ENCODE data around the gene RANBP17.

Gene RANBP17

DNA sequence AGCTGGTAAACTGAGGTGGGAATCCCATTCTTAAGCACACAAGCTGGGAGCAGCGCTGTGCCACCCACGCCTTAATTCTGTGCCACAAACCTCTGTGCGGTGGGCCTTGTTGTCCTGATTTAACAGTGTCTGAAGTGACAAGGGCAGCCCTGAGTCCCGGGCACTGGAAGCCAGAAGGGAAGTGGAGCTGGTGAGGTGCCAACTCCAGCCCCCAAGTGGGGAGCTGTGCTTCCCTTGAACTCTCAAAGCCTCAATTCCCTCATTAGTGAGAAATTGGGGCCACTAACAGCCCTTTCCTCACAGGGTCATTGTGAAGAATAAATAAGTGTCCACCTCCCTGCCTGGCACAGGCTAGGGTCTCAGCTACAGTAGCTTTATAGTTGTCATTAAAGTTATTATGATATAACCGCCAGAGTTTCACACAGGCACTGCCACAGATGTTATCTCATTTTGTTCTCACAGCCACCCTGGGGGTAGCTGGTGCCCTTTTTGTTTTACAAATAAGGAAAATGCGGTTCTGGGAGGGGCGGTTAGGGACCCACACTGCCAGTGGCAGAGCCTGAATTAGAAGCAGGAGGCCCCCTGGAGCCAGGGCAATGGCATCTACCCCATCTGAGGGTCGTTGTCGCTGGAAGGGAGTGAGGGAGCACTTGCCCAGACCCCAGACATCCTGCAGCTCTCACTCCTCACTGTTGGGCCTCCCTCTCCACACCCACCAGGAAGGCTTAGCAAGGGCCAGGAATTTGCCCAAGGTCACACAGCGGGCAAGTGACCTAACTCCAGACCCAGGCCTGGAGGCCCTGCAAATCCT, 445.2 kb downstream of the RANBP17 start:
- no peak for DNase-seq

DNA sequence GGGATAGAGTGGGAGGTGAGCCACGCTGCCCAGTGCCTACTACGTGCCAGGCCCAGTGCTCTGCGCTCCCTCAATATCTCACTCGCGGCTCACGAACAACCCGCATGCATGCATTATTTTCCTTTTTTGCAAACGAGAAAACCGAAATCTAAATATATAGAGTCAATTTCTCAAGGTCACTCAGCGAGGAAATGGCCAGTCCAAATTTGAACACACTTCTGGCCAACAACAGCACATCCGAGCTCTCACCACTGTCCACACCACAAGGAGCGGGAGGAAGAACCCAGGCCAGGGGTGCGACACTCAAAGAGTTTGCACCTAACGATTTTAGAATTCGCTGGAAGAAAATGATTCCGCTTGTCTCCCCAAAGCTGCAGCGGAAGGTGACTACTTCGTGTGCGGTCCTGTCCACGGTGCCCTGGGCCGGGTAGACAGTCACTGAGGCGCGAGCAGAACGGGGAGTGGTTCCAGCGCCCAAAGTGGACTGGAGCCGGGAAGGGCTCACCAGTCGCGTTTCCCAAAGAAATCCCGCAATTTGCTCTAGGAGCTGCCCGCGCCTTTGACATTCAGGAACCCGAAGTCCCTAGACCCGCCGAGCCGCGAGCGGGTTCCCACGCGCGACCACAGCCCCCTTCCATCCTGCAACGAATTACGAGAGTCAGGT, 446.1 kb downstream of the RANBP17 start:
- no peak for DNase-seq

DNA sequence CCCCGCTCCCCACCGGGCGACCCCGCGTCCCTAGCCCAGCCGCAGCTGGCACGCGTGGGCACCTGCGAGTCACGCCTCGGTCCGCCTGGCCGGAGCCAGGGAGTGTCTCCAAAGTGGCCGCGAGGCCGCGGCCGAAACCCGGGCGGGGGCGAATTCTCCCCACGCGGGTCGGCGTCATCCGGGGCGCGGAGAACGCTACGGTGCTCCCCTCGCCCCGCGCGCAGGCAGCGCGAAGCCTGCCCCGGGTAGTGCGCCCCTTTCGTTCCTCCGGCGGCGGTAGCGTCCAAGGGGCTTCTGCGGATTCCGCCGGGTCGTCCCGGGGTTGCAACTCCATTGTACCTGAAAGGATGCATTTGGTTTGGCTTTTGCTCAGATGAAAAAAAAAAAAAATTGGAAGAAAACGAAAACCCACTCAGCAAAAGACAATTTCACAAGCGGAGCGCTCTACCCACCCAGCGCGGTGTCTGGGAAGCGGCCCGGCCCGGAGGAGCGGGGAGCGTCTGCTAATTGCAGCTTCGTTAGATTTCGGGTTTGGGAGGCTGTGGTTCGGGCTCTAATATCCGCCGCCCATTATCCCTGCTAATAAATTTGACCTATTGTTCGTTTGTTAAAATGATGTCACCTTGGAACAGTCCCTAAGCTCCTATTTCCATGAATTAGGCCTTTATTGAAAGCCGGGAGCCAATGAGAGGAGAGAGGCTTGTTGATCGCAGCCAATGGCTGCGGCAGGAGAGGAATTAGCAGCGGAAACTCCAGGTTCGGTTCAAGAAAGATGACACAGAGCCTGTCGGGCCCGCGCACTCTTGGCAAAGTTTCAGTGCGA, 446.8 kb downstream of the RANBP17 start, which contains the start of gene TLX3:
Gene TLX3, plus strand, starts transcription at position 796 of the 823 bp plus-strand sequence. CDS start 118 bp downstream, outside the sequence.
- no peak for DNase-seq

DNA sequence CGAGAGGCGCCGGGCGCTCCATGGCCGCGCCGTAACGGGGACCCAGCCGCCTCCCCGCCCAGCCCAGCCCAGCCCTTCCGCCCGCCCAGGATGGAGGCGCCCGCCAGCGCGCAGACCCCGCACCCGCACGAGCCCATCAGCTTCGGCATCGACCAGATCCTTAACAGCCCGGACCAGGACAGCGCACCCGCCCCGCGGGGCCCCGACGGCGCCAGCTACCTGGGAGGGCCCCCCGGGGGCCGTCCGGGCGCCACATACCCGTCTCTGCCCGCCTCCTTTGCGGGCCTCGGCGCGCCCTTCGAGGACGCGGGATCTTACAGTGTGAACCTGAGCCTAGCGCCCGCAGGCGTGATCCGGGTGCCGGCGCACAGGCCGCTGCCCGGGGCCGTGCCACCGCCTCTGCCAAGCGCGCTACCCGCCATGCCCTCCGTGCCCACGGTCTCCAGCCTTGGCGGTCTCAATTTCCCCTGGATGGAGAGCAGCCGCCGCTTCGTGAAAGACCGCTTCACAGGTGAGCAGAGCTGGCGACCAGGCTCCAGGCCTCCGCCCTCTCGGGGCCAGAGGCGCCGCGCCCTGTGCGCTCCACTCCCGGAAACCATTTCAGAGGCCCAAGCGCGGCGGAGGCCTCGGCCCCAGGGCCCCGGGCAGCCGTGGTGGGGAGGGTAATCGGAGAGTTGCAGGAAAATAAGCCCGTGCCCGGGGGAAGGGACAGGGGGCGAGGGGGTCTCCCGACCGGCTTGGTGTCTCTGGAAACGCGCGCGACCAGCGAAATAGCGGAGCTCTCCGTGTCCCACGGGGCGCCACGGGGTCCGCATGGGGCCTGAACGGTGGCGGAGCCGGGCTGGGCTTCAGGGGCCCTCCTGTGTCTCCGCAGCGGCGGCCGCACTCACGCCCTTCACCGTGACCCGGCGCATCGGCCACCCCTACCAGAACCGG, 447.7 kb downstream of the RANBP17 start:
- DNase-seq, result no peak

DNA sequence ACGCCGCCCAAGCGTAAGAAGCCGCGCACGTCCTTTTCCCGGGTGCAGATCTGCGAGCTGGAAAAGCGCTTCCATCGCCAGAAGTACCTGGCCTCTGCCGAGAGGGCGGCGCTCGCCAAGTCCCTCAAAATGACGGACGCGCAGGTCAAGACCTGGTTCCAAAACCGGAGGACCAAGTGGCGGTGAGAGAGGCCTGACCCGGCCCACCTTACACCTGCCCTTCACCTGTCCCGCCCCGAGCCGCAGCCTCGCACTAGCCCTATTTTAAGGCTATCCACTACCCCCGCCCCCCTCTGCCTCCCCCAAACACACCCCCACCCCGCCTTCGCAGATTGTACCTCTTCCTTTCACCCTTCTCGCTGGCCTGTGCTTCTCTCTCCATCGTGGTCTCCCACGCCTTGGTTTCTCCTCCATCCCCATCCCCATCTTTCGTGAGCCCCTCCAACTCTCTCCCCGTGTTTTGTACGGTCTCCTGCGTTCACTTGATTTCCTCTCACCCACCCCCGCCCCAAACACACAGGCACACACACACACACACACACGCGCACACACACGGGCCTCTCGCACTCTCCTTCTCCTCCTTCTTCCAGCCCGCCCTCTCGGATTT, 448.5 kb downstream of the RANBP17 start:
- DNase-seq, result peak; percentile 57

DNA sequence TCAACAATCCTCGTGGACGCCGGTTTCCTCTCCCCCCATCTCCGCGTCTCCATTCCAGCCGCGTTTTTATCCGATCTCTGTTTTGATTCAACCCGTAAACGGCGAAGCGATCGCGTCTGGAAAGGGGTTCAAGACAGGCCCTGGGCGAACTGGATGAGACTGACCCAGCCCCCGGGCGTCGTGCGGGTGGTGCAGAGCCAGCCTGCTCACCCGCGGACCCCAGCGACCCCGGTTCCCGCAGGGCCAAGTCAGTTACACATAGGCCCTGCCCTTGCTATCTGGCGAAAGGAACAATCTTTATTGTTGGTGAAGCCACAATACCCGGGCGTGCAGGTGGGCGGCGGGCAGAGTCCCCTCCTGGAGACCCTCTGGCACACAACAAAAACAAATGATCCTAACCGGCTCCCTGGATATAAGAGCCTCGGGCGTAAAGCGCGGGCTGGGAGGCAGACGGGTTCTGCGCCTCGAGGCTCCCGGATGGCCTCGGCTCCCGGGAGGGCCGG, 449.1 kb downstream of the RANBP17 start:
- no peak for DNase-seq

DNA sequence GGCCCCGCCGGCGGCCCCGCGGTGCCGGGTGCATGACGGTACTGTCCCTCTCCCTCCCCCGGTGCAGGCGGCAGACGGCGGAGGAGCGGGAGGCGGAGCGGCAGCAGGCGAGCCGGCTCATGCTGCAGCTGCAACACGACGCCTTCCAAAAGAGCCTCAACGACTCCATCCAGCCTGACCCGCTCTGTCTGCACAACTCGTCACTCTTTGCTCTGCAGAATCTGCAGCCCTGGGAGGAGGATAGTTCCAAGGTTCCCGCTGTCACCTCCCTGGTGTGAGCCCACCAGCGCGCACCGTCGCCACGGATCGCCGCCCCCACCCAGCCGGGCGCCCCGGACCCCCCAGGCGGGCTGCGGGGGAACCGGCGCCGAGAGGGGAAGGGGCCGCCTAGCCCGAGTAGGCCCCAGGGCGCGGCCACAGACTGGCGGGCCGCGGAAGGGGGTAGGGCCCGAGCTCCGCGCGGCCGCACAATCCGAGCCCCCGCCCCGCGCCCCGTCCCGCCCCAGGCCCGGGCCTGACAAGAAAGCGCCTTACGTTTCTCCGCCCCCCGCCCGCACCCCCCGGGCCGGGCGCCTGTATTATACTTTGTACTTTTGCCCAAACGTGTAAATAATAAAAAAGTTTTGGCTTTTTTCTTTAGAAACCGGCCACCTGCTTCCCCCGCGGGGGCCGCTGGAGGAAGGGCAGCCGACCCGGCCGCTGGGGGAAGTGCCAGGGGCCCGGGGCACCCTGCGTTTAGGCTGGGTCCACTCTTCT, 449.7 kb downstream of the RANBP17 start:
- peak; percentile 34 for DNase-seq

DNA sequence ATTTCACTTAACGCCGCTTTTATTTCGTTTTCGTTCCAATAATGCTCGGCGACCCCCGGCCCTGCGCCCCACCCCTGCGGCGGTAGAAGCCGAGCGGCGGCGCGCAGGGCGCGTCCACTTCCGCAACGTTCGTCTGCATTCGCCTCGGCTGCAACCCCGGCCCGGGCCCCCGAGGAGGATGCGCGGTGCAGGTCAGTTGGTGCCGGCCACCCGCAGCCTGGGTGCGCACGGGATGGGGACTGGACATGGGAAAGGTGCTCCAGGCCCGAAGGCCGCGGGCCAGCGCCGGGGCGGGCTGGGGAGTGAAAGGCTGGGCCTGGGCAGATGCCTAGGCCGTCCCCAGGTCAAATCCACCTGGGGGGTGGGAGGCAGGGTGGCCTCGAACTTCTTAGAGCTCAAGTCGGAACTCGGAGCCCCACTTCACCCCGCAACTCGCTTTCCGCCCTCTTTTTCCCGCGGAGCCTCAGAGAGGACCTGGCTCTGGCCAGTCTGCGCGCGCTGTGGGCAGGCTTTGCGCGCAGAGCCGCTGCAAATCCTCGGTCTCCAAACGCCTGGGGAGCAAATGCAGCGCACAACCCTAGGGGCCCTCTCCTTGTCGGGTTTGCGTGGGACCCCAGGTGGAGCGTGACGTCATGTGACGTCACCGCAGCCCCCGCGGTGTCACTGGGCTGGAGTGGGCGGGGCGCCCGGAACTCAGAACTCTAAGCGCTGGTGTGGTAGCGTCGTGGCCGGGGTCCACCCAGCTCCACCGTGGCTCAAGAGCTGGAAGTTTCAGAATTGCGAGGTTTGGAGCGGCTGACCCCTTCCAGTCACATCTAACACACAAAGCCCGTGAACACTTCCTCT, 450.5 kb downstream of the RANBP17 start:
- DNase-seq, result no peak

DNA sequence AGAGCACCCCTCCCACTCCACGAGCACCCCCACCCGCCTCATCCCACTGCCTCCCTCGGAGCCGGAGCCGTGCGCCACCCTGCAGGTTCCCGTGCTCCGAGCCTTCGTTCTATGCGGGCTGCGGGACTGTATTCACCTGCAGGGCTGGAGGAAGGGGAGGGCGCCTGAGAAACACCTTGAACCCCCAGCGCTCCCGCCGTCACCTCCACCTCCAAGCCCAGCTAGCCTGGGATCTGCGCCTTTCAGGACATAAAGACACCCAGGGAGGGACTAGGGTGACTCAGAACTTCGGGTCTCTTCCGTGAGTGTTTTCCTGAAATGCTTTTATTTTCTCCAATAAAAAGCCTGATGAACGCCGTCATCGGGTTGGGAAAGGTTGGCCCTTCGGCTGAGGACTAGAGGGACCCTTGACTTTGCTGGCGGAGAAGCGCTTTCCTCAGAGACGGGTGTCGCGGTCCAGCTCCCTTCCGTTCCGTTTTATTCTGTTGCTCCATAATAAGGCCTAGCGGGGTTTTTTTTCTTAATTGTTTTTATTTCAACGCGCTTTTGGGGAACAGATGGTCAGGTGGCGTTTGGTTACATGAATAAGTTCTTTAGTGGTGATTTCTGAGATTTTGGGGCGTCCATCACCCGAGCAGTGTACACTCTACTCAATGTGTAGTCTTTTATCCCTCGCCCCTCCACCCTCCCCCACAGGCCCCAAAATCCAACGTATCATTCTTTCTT, 451.8 kb downstream of the RANBP17 start:
- DNase-seq, result no peak

DNA sequence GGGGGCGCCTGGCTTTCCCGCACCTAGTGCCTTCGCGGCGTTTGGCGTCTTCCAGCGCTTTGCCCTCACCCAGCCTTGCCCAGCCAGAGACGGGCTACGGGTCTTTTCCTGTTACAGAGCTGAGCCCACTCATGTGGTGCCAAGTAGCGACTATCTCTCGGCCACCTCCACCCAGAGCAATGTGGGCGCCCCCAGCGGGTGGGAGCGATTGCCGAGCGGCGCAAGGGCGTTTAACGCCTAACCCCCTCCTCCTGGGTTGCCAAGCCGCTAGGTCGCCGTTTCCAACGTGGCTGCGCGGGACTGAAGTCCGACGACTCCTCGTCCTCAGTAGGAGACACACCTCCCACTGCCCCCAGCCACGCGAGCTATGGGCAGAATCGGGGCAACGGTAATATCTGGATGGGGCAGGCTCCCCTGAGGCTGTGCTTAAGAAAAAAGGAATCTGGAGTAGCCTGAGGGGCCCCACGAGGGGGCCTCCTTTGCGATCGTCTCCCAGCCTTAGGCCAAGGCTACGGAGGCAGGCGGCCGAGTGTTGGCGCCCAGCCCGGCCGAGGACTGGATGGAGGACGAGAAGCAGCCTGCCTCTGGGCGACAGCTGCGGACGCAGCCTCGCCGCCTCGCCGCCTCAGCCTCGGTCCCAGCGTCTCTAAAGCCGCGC, 453.0 kb downstream of the RANBP17 start:
- DNase-seq, result no peak

DNA sequence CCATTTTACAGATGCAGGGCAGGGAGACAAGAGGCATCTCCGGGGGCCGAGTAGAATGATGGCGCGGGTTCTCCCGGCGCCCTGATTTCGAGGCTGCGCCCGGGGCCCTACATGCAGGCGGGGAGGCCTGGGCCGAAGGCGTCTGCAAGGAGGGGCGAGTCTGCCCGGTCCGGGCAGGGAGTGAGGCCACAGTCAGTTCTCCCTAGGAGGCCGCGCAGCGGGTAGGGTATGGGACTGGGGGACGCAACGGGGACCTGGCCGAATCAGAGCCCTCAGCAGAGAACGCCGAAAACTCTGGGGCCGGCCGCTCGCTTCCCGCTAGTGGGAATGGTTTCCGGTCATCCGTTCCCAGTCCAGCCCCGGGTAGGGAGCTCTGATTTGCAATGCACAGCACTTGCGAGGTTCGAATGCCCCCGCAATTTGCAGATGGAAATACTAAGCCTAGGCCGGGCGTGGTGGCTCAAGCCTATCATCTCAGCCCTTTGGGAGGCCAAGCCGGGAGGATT, 453.6 kb downstream of the RANBP17 start:
- DNase-seq, result no peak

DNA sequence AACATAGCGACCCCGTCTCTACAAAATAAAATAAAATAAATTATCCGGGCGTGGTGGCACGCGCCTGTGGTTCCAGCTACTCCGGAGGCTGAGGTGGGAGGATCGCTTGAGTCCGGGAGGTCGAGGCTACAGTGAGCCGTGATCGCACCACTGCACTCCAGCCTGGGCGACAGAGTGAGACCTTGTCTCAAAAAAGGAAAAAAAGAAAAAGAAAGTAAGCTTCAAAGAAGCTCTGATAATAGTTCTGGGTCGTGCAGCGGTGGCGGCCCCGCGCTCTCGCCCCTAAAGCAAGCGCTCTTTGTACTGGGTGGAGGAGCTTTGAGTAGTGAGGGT, 454.1 kb downstream of the RANBP17 start:
- DNase-seq, result no peak

DNA sequence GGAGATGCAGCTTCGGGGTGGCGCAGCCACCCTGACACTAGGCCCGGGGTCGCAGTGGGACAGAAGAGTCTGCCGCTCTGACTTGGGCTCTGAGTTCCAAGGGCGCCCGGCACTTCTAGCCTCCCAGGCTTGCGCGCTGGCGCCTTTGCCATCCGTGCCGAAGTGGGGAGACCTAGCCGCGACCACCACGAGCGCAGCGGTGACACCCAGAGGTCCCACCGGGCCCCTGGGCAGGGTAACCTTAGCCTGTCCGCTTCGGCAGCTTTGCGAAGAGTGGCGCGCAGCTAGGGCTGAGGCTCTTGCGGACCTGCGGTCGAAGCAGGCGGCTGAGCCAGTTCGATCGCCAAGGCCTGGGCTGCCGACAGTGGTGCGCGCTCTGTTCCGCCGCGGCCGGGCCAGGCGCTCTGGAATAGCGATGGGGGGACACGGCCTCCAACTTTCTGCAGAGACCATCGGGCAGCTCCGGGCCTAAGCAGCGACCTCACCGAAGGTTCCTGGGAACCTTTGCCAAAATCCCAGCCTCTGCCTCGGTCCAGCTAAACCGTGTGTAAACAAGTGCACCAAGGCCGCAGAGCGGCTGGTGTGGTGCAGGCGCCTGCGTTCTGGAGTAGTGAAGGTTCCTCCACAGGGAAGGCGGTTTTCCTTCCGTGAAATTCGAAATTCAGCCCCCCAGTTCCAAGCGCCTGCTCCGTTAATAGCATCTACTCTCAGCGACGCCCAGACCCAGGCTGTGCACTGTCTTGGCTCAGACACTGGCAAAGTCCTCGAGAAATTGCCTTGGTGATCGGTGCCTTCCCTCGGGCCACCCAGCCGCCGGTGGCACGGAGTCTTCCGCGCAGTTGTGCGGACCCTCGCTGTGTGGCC, 454.7 kb downstream of the RANBP17 start:
- no peak for DNase-seq

DNA sequence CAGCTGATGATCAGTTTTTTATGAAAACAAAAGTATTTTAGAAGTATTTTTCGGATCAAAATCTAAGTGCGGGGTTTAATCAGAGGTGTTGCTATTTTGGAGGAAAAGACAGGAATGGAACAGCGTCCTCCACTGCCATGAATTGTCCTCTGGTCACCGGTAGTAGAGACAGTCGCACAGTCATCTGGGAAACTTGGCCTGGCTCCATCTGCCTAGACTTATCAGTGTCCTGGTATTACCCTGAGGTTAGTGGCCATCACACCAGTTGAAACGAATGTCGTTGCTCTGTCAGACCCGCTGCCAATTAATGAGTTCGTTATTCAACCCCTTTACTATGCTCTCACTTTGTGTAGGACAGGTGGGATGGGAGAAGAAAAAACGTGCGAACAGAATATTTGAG, 455.4 kb downstream of the RANBP17 start:
- no peak for DNase-seq

DNA sequence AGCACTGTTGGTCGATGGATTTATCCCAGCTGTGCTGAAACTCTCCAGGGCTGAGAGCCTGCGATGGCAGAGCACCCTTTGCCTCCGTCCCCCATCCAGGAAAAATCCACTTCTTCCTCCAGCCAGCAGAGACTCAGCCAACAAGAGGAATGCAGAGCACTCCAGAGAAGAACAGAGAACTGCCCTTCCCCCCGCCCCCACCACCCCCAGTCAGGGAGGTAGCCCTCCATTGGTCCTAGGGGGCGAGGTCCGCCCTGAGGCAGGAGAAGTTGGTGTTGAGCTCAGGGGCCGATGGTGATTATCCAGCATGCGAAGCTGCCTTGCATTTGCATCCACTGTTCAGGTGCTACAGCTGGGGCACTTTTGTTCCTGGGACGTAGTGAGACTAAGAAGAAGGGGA, 456.2 kb downstream of the RANBP17 start:
- DNase-seq, result no peak

DNA sequence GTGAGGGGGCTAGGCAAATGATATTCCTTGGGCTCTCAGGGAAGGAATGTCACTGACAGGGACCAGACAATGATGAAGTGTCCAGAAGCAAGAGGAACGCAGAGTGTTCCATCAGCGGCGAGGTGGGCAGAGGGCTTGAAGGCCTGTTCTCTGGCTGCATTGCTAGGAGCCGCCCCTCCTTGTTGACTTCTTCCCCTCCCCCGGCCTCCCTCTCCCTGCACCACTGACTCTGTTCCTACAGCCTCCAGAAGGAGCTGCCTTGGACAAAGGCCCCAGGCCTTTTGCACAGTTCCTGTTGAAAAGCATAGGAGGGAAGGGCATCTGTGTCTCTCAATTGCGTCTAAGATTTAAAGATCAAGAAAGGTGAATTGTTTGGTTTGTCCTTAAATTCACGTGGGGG, 459.6 kb downstream of the RANBP17 start:
- DNase-seq, result no peak

DNA sequence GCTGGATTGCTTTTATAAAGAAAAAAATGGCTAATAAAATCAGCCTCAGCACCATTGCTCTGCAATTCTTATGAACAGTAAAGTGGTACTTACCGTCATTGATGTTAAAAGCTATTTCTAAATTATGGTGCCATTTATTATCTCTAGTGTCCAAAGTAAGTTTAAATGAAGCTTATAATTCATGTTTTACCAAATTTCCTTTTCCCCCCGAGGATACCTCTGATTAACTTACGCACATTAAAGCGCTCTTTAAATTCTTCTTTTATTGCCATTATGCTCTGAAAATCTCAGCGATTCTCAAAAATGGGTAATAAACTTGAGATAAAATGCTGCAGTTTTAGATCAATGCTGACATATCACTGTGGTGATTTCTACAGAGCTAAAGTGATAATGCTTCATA, 460.7 kb downstream of the RANBP17 start:
- DNase-seq, result no peak

DNA sequence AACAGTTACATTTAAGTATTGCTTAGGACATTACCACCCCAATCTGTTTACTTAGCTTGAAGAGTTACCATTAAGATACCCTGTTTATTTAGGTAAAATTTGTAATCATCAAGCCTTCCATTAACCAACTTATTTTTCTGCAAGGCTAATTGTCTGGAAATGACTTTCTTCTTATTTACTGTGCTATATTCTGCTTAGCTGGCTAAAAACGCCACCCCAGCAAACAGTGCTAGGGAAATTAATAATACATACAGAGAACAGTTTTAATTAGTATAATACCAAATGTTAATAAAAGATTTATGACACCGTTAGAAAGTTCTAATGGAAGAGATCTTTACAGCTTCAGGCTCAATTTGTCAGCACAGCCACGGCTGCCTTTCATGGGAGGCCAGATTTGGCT, 461.2 kb downstream of the RANBP17 start:
- DNase-seq, result no peak

All from activated CD4-positive, alpha-beta T cell treated with anti-CD3 and anti-CD28 coated beads, Interleukin-2, Interleukin-6, amounts not matched to agents 100 ng/mL and 50 ng/mL, durations not matched to agents 16 hours and 8 hours (primary cell).